H9 (cell line): ENCODE data around the gene PRR13. TPM values are rescaled to one million over a fixed set of nuclear protein-coding genes. Genes with fewer than 3 reads are reported as not detected.

Experiments used
- DNase-seq: peaks from one replicate; pipeline ENCODE4 v3.0.0-alpha.2; 2017
- H2AFZ ChIP-seq: one replicate; pipeline ENCODE4 v1.6.1; 2013; ENCODE audit warnings: mild to moderate bottlenecking, low read length, control low read depth, moderate library complexity
- H2AK5ac ChIP-seq: 2 replicates; pipeline ENCODE4 v1.6.1; 2013; ENCODE audit warnings: low read length, control low read depth, mixed read lengths; ENCODE audit not compliant: insufficient read length
- H2BK120ac ChIP-seq: one replicate; pipeline ENCODE4 v1.6.1; 2013; ENCODE audit warnings: low read depth, mild to moderate bottlenecking, low read length, control low read depth, inconsistent platforms; ENCODE audit not compliant: poor library complexity, severe bottlenecking
- H2BK12ac ChIP-seq: 2 replicates; pipeline ENCODE4 v1.6.1; 2013; ENCODE audit warnings: low read length, control low read depth, mixed read lengths, low read depth; ENCODE audit not compliant: insufficient read length
- H2BK15ac ChIP-seq: 2 replicates; pipeline ENCODE4 v1.6.1; 2013; ENCODE audit warnings: low read depth, low read length, control low read depth
- H2BK20ac ChIP-seq: one replicate; pipeline ENCODE4 v1.6.1; 2013; ENCODE audit warnings: low read depth, mild to moderate bottlenecking, low read length, control low read depth, inconsistent platforms; ENCODE audit not compliant: poor library complexity, severe bottlenecking
- H2BK5ac ChIP-seq: 2 replicates; pipeline ENCODE4 v1.6.1; 2013; ENCODE audit warnings: low read length, control low read depth, mixed read lengths; ENCODE audit not compliant: insufficient read length
- H3K14ac ChIP-seq: 2 replicates; pipeline ENCODE4 v1.6.1; 2013; ENCODE audit warnings: low read length, control low read depth; ENCODE audit not compliant: insufficient read depth
- H3K18ac ChIP-seq: 2 replicates; pipeline ENCODE4 v1.6.1; 2013; ENCODE audit warnings: low read depth, mild to moderate bottlenecking, mixed read lengths, low read length, control low read depth; ENCODE audit not compliant: insufficient read length
- H3K23ac ChIP-seq: 2 replicates; pipeline ENCODE4 v1.6.1; 2013; ENCODE audit warnings: low read length, control low read depth, mixed read lengths, low read depth; ENCODE audit not compliant: insufficient read length
- H3K23me2 ChIP-seq: 2 replicates; pipeline ENCODE4 v1.6.1; 2013; ENCODE audit warnings: low read depth, mild to moderate bottlenecking, mixed read lengths, low read length, control low read depth; ENCODE audit not compliant: insufficient read length, poor library complexity, severe bottlenecking
- H3K27ac ChIP-seq: 2 replicates; pipeline ENCODE4 v1.5.1; 2013; ENCODE audit warnings: low read length, control low read depth, mixed read lengths, low read depth; ENCODE audit not compliant: insufficient read length
- H3K27me3 ChIP-seq: 2 replicates; pipeline ENCODE4 v1.6.1; 2013; ENCODE audit warnings: low read length, control low read depth, inconsistent platforms; ENCODE audit not compliant: insufficient read depth
- H3K4ac ChIP-seq: 2 replicates; pipeline ENCODE4 v1.6.1; 2013; ENCODE audit warnings: low read depth, mild to moderate bottlenecking, control low read depth, inconsistent platforms, low read length, moderate library complexity
- H3K4me1 ChIP-seq: 2 replicates; pipeline ENCODE4 v1.6.1; 2013; ENCODE audit warnings: low read length, control low read depth, inconsistent platforms; ENCODE audit not compliant: insufficient read depth
- H3K4me2 ChIP-seq: 2 replicates; pipeline ENCODE4 v1.6.1; 2013; ENCODE audit warnings: low read length, control low read depth, mixed read lengths; ENCODE audit not compliant: insufficient read length, insufficient read depth
- H3K56ac ChIP-seq: 2 replicates; pipeline ENCODE4 v1.6.1; 2013; ENCODE audit warnings: low read depth, mild to moderate bottlenecking, mixed read lengths, low read length, control low read depth; ENCODE audit not compliant: insufficient read length
- H3K79me1 ChIP-seq: 2 replicates; pipeline ENCODE4 v1.6.1; 2013; ENCODE audit warnings: low read depth, mild to moderate bottlenecking, moderate library complexity, low read length, control low read depth, inconsistent platforms; ENCODE audit not compliant: insufficient read depth, poor library complexity, severe bottlenecking
- H3K79me2 ChIP-seq: 2 replicates; pipeline ENCODE4 v1.6.1; 2013; ENCODE audit warnings: low read length, control low read depth, inconsistent platforms; ENCODE audit not compliant: insufficient read depth
- H3K9ac ChIP-seq: 2 replicates; pipeline ENCODE4 v1.6.1; 2013; ENCODE audit warnings: low read length, control low read depth, mixed read lengths; ENCODE audit not compliant: insufficient read length; ENCODE audit errors: extremely low read depth
- H3K9me3 ChIP-seq: one replicate; pipeline ENCODE4 v1.6.1; 2013; ENCODE audit warnings: low read depth, low read length, inconsistent platforms; ENCODE audit not compliant: control insufficient read depth
- H3T11ph ChIP-seq: one replicate; pipeline ENCODE4 v1.6.1; 2013; ENCODE audit warnings: mild to moderate bottlenecking, low read length, control low read depth, inconsistent platforms
- H4K20me1 ChIP-seq: one replicate; pipeline ENCODE4 v1.6.1; 2013; ENCODE audit not compliant: control insufficient read depth, insufficient read length, insufficient read depth
- H4K5ac ChIP-seq: 2 replicates; pipeline ENCODE4 v1.6.1; 2013; ENCODE audit warnings: low read depth, mild to moderate bottlenecking, mixed read lengths, low read length, control low read depth; ENCODE audit not compliant: insufficient read length
- H4K8ac ChIP-seq: replicated peaks from 2 replicates; pipeline ENCODE4 v1.6.1; 2013; ENCODE audit warnings: low read length, control low read depth, mixed read lengths, low read depth; ENCODE audit not compliant: insufficient read length
- H4K91ac ChIP-seq: 2 replicates; pipeline ENCODE4 v1.6.1; 2013; ENCODE audit warnings: low read depth, mild to moderate bottlenecking, moderate library complexity, mixed read lengths, low read length, control low read depth; ENCODE audit not compliant: insufficient read length
- H3K27ac Mint-ChIP-seq, 3 experiments: 2 replicates in 2 of 3; 3 replicates in 1 of 3; pipeline ENCODE4 v1.8.0; 2020 to 2021; ENCODE audit warnings: mixed read lengths in 3 of 3, mild to moderate bottlenecking in 1 of 3, moderate library complexity in 1 of 3
- H3K27me3 Mint-ChIP-seq: 2 replicates; pipeline ENCODE4 v1.8.0; 2021; ENCODE audit warnings: low read depth, mild to moderate bottlenecking, moderate library complexity, mixed read lengths
- H3K36me3 Mint-ChIP-seq, 3 experiments: 2 replicates in 2 of 3; 3 replicates in 1 of 3; pipeline ENCODE4 v1.8.0; 2020 to 2021; ENCODE audit warnings: low read depth in 3 of 3, mixed read lengths in 3 of 3; ENCODE audit not compliant: insufficient read depth in 1 of 3
- H3K4me1 Mint-ChIP-seq, 2 experiments: 2 replicates each; pipeline ENCODE4 v1.8.0; 2020; ENCODE audit warnings: mixed read lengths in 2 of 2
- H3K4me3 Mint-ChIP-seq, 2 experiments: 2 replicates in 1 of 2; 3 replicates in 1 of 2; pipeline ENCODE4 v1.8.0; 2020 to 2021; ENCODE audit warnings: mild to moderate bottlenecking in 2 of 2, mixed read lengths in 2 of 2, moderate library complexity in 1 of 2
- H3K9me3 Mint-ChIP-seq, 2 experiments: 2 replicates in 1 of 2; 3 replicates in 1 of 2; pipeline ENCODE4 v1.8.0; 2020; ENCODE audit warnings: mild to moderate bottlenecking in 2 of 2, mixed read lengths in 2 of 2, moderate library complexity in 1 of 2
- WGBS: extraction: QIAGEN DNeasy Blood & Tissue Kit; methylation state at CpG from one replicate; pipeline ENCODE4 v1.1.7; 2013; ENCODE audit warnings: missing lambda C conversion rate, low lambda C conversion rate, mixed read lengths; ENCODE audit not compliant: insufficient read length; ENCODE audit errors: extremely low coverage; 5-methylcytosine and 5-hydroxymethylcytosine counted together
- total RNA-seq: library from RNA; stranded (reverse); gene quantifications from 2 replicates; pipeline ENCODE4 v1.2.1, GENCODE V29; 2021
- TF ChIP-seq, protein P1 (sequence below): fragments of 200-600 bp; sonication (generic); conservative IDR thresholded peaks from 3 replicates; pipeline ENCODE4 v1.8.0; 2021; ENCODE audit warnings: antibody characterized with exemption, mild to moderate bottlenecking

PRR13 gene
- total RNA-seq, 1 experiment from 2014 or later, result 147 TPM

GRCh38 chr12:53452159-53453077 lies 10.9 kb downstream of the PRR13 start:
- H3K27ac ChIP-seq, result peak overlapping the region; percentile 24

More at GRCh38 chr12:53452159-53453077, 10.9 kb downstream of the PRR13 start:
- Histone ChIP-seq H3K23me2 (no peaks in the 10 kb centered on the region), H3T11ph (no peak overlapping the region), H3K4ac (no peak overlapping the region; the same call in 1 of the 2 replicates), H3K27me3 (no peaks in the 10 kb centered on the region), H3K79me1 (peaks cover 3% of the 10 kb centered on the region), H3K4me2 (peak overlapping the region; percentile 49), H2AFZ (no peak overlapping the region), H2BK20ac (no peak overlapping the region), H2BK5ac (peak overlapping the region; percentile 1), H4K91ac (no peak overlapping the region), H4K5ac (peak overlapping the region; percentile 7), H3K9ac (peak overlapping the region; percentile 100), H2BK12ac (no peak overlapping the region), H2AK5ac (no peak overlapping the region), H3K9me3 (no peaks in the 10 kb centered on the region), H3K14ac (peak overlapping the region; percentile 95), H2BK15ac (no peak overlapping the region), H3K4me1 (no peaks in the 10 kb centered on the region), H3K56ac (no peak overlapping the region), H3K23ac (no peak overlapping the region), H3K18ac (peak overlapping the region; percentile 98), H4K8ac (no peak overlapping the region), H4K20me1 (no peaks in the 10 kb centered on the region), H2BK120ac (peak overlapping the region; percentile 84), H3K79me2 (peaks cover 23% of the 10 kb centered on the region)
- Mint-ChIP-seq H3K4me1 (peaks cover 19 to 37% of the 10 kb centered on the region in 2 experiments), H3K27ac (peak overlapping the region; percentile 100), H3K36me3 (peaks cover 45 to 58% (median 57%) of the 10 kb centered on the region in 3 experiments), H3K9me3 (no peaks in the 10 kb centered on the region; a peak in 1 of 5 replicates), H3K4me3 (peak overlapping the region; percentile 97), H3K27me3 (no peaks in the 10 kb centered on the region)
- TF ChIP-seq, protein P1, sequence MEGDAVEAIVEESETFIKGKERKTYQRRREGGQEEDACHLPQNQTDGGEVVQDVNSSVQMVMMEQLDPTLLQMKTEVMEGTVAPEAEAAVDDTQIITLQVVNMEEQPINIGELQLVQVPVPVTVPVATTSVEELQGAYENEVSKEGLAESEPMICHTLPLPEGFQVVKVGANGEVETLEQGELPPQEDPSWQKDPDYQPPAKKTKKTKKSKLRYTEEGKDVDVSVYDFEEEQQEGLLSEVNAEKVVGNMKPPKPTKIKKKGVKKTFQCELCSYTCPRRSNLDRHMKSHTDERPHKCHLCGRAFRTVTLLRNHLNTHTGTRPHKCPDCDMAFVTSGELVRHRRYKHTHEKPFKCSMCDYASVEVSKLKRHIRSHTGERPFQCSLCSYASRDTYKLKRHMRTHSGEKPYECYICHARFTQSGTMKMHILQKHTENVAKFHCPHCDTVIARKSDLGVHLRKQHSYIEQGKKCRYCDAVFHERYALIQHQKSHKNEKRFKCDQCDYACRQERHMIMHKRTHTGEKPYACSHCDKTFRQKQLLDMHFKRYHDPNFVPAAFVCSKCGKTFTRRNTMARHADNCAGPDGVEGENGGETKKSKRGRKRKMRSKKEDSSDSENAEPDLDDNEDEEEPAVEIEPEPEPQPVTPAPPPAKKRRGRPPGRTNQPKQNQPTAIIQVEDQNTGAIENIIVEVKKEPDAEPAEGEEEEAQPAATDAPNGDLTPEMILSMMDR, result peak; percentile 52; the same call in 2 of the 3 replicates
- WGBS, result no CpG with 5 or more reads among the region's 82 CpGs
- DNase-seq, result peak; percentile 89
